SK-N-SH treated with all-trans-retinoic acid at 6 μM for 48 hours (cell line): Measurements from ENCODE around the gene YJU2.

Experiments
- ATAC-seq: fragments of 200-7000 bp; cut with Tn5 transposase; 3 replicates; pipeline ENCODE4 v1.9.1; 2020; ENCODE audit warnings: mild to moderate bottlenecking, moderate library complexity
- ARNTL ChIP-seq: fragments of 450-650 bp; formaldehyde crosslinking; IDR thresholded peaks from 2 replicates; pipeline ENCODE4 v1.5.0; 2020; ENCODE audit warnings: low read depth, mild to moderate bottlenecking, moderate library complexity, borderline replicate concordance
- BACH2 ChIP-seq: fragments of 250-450 bp; sonication (Bioruptor Pico); IDR thresholded peaks from 2 replicates; pipeline ENCODE4 v1.9.0; 2021; ENCODE audit warnings: mild to moderate bottlenecking, borderline replicate concordance
- ESRRG ChIP-seq: fragments of 250-450 bp; sonication (Bioruptor Pico); IDR thresholded peaks from 2 replicates; pipeline ENCODE4 v1.6.1; 2021; ENCODE audit warnings: mild to moderate bottlenecking
- GLIS3 ChIP-seq: fragments of 250-450 bp; sonication (Bioruptor Pico); IDR thresholded peaks from 2 replicates; pipeline ENCODE4 v1.5.0; 2020; ENCODE audit warnings: mild to moderate bottlenecking, moderate library complexity
- ISL1 ChIP-seq: fragments of 250-450 bp; sonication (Bioruptor Pico); IDR thresholded peaks from 2 replicates; pipeline ENCODE4 v2.1.2; 2022; ENCODE audit warnings: mild to moderate bottlenecking, moderate library complexity
- OSR1 ChIP-seq: fragments of 250-450 bp; sonication (Bioruptor Pico); IDR thresholded peaks from 2 replicates; pipeline ENCODE4 v1.8.0; 2022; ENCODE audit warnings: moderate library complexity, mild to moderate bottlenecking, inconsistent platforms
- PPARA ChIP-seq: fragments of 250-450 bp; sonication (Bioruptor Pico); IDR thresholded peaks from 2 replicates; pipeline ENCODE4 v1.5.0; 2020; ENCODE audit warnings: mild to moderate bottlenecking, borderline replicate concordance
- RARB ChIP-seq: fragments of 250-450 bp; sonication (Bioruptor Pico); IDR thresholded peaks from 2 replicates; pipeline ENCODE4 v1.8.0; 2021; ENCODE audit warnings: mild to moderate bottlenecking, moderate library complexity
- TCF4 ChIP-seq: fragments of 250-450 bp; sonication (Bioruptor Pico); IDR thresholded peaks from 2 replicates; pipeline ENCODE4 v1.8.0; 2021; ENCODE audit warnings: mild to moderate bottlenecking, moderate library complexity, borderline replicate concordance
- TOX ChIP-seq: fragments of 250-450 bp; sonication (Bioruptor Pico); IDR thresholded peaks from 2 replicates; pipeline ENCODE4 v1.8.0; 2021; ENCODE audit warnings: mild to moderate bottlenecking, moderate library complexity, borderline replicate concordance
- ZFP3 ChIP-seq: fragments of 250-450 bp; sonication (Bioruptor Pico); IDR thresholded peaks from 2 replicates; pipeline ENCODE4 v1.5.0; 2020; ENCODE audit warnings: mild to moderate bottlenecking, moderate library complexity
- ZNF565 ChIP-seq: fragments of 450-650 bp; formaldehyde crosslinking; conservative IDR thresholded peaks from 2 replicates; pipeline ENCODE4 v1.5.0; 2020; ENCODE audit warnings: low read depth, mild to moderate bottlenecking, moderate library complexity
- ZNF70 ChIP-seq: fragments of 450-650 bp; formaldehyde crosslinking; IDR thresholded peaks from 2 replicates; pipeline ENCODE4 v1.5.0; 2020; ENCODE audit warnings: mild to moderate bottlenecking, moderate library complexity
- ZNF8 ChIP-seq: fragments of 450-650 bp; formaldehyde crosslinking; IDR thresholded peaks from 2 replicates; pipeline ENCODE4 v1.5.0; 2020; ENCODE audit warnings: mild to moderate bottlenecking, moderate library complexity
- TF ChIP-seq, protein P1 (sequence below): fragments of 250-450 bp; sonication (Bioruptor Pico); IDR thresholded peaks from 2 replicates; pipeline ENCODE4 v1.5.0; 2020; ENCODE audit warnings: mild to moderate bottlenecking, moderate library complexity
- TF ChIP-seq, protein P2 (sequence below): fragments of 250-450 bp; sonication (Bioruptor Pico); IDR thresholded peaks from 2 replicates; pipeline ENCODE4 v1.5.1; 2021; ENCODE audit warnings: mild to moderate bottlenecking, moderate library complexity
- TF ChIP-seq, protein P3 (sequence below): fragments of 250-450 bp; sonication (Bioruptor Pico); IDR thresholded peaks from 2 replicates; pipeline ENCODE4 v1.5.1; 2020; ENCODE audit warnings: low read depth, mild to moderate bottlenecking, moderate library complexity
- TF ChIP-seq, protein P4 (sequence below): fragments of 250-450 bp; sonication (Bioruptor Pico); IDR thresholded peaks from 2 replicates; pipeline ENCODE4 v1.8.0; 2021; ENCODE audit warnings: low read depth, mild to moderate bottlenecking, moderate library complexity, borderline replicate concordance
- TF ChIP-seq, protein P5 (sequence below): fragments of 250-450 bp; sonication (Bioruptor Pico); IDR thresholded peaks from 2 replicates; pipeline ENCODE4 v1.8.0; 2020; ENCODE audit warnings: mild to moderate bottlenecking, moderate library complexity, borderline replicate concordance

Gene YJU2

DNA sequence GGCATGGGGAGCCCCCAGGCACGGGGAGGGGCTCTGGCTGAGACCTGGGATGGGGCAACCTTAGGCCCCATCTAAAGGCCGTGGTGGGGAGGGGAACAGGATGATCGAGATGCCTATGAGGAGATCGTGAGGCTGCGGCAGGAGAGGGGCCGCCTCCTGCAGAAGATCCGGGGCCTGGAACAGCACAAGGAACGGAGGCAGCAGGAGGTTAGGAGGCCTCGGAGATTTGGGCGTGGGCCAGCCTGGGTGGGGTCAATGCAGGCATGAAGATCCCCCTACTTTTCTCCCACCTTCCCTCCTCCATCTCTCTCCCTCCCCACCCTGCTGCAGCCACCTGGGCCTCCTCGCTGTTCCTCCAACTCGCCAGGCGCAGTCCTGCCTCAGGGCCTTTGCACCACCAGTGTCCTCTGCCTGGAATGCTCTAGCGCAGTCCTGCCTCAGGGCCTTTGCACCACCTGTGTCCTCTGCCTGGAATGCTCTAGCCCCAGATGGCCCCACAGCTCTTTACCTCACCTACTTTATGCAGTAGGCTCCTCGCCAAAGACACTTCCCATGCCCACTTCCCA lies 36.6 kb upstream of the YJU2 start:
- no peak for TF ChIP-seq TOX (CRISPR knock-in tag)
- TF ChIP-seq ARNTL, result no peak
- no peak for TF ChIP-seq GLIS3
- TF ChIP-seq PPARA (CRISPR knock-in tag), result no peak
- TF ChIP-seq, protein P1, sequence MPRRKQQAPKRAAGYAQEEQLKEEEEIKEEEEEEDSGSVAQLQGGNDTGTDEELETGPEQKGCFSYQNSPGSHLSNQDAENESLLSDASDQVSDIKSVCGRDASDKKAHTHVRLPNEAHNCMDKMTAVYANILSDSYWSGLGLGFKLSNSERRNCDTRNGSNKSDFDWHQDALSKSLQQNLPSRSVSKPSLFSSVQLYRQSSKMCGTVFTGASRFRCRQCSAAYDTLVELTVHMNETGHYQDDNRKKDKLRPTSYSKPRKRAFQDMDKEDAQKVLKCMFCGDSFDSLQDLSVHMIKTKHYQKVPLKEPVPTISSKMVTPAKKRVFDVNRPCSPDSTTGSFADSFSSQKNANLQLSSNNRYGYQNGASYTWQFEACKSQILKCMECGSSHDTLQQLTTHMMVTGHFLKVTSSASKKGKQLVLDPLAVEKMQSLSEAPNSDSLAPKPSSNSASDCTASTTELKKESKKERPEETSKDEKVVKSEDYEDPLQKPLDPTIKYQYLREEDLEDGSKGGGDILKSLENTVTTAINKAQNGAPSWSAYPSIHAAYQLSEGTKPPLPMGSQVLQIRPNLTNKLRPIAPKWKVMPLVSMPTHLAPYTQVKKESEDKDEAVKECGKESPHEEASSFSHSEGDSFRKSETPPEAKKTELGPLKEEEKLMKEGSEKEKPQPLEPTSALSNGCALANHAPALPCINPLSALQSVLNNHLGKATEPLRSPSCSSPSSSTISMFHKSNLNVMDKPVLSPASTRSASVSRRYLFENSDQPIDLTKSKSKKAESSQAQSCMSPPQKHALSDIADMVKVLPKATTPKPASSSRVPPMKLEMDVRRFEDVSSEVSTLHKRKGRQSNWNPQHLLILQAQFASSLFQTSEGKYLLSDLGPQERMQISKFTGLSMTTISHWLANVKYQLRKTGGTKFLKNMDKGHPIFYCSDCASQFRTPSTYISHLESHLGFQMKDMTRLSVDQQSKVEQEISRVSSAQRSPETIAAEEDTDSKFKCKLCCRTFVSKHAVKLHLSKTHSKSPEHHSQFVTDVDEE, result no peak
- no peak for TF ChIP-seq ISL1 (CRISPR knock-in tag)
- no peak for TF ChIP-seq BACH2 (CRISPR knock-in tag)
- TF ChIP-seq, protein P2, sequence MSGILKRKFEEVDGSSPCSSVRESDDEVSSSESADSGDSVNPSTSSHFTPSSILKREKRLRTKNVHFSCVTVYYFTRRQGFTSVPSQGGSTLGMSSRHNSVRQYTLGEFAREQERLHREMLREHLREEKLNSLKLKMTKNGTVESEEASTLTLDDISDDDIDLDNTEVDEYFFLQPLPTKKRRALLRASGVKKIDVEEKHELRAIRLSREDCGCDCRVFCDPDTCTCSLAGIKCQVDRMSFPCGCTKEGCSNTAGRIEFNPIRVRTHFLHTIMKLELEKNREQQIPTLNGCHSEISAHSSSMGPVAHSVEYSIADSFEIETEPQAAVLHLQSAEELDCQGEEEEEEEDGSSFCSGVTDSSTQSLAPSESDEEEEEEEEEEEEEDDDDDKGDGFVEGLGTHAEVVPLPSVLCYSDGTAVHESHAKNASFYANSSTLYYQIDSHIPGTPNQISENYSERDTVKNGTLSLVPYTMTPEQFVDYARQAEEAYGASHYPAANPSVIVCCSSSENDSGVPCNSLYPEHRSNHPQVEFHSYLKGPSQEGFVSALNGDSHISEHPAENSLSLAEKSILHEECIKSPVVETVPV, result no peak
- TF ChIP-seq, protein P3, sequence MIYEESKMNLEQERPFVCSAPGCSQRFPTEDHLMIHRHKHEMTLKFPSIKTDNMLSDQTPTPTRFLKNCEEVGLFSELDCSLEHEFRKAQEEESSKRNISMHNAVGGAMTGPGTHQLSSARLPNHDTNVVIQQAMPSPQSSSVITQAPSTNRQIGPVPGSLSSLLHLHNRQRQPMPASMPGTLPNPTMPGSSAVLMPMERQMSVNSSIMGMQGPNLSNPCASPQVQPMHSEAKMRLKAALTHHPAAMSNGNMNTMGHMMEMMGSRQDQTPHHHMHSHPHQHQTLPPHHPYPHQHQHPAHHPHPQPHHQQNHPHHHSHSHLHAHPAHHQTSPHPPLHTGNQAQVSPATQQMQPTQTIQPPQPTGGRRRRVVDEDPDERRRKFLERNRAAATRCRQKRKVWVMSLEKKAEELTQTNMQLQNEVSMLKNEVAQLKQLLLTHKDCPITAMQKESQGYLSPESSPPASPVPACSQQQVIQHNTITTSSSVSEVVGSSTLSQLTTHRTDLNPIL (CRISPR knock-in tag), result no peak
- TF ChIP-seq, protein P4, sequence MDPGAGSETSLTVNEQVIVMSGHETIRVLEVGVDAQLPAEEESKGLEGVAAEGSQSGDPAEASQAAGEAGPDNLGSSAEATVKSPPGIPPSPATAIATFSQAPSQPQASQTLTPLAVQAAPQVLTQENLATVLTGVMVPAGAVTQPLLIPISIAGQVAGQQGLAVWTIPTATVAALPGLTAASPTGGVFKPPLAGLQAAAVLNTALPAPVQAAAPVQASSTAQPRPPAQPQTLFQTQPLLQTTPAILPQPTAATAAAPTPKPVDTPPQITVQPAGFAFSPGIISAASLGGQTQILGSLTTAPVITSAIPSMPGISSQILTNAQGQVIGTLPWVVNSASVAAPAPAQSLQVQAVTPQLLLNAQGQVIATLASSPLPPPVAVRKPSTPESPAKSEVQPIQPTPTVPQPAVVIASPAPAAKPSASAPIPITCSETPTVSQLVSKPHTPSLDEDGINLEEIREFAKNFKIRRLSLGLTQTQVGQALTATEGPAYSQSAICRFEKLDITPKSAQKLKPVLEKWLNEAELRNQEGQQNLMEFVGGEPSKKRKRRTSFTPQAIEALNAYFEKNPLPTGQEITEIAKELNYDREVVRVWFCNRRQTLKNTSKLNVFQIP, result no peak
- TF ChIP-seq OSR1 (CRISPR knock-in tag), result no peak
- no peak for TF ChIP-seq RARB (CRISPR knock-in tag)
- TF ChIP-seq ZNF8 (CRISPR knock-in tag), result no peak
- no peak for TF ChIP-seq ZFP3
- TF ChIP-seq ZNF70 (CRISPR knock-in tag), result no peak
- no peak for ATAC-seq

DNA sequence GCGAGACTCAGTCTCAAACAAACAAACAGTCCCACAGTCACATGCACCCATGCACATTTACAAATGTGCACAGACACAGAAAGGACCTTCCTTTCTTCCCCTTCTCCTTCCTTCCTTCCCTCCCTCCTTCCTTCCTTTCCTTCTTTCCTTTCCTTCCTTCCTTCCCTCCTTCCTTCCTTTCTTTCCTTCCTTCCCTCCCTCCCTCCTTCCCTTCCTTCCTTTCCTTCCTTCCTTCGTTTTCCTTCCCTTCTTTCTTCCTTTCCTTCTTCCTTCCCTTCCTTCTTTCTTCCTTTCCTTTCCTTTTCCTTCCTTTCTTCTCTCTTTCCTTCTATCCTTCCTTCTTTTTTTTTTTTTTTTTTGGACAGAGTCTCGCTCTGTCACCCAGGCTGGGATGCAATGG lies 33.8 kb upstream of the YJU2 start:
- ATAC-seq, result no peak

More for the DNA sequence above, 33.8 kb upstream of the YJU2 start:
- TF ChIP-seq ZNF565 (no peak), ARNTL (no peak), TCF4 (CRISPR knock-in tag) (no peak), ZNF8 (CRISPR knock-in tag) (no peak), TOX (CRISPR knock-in tag) (no peak), ESRRG (CRISPR knock-in tag) (no peak), GLIS3 (no peak), PPARA (CRISPR knock-in tag) (no peak)
- TF ChIP-seq, protein P5, sequence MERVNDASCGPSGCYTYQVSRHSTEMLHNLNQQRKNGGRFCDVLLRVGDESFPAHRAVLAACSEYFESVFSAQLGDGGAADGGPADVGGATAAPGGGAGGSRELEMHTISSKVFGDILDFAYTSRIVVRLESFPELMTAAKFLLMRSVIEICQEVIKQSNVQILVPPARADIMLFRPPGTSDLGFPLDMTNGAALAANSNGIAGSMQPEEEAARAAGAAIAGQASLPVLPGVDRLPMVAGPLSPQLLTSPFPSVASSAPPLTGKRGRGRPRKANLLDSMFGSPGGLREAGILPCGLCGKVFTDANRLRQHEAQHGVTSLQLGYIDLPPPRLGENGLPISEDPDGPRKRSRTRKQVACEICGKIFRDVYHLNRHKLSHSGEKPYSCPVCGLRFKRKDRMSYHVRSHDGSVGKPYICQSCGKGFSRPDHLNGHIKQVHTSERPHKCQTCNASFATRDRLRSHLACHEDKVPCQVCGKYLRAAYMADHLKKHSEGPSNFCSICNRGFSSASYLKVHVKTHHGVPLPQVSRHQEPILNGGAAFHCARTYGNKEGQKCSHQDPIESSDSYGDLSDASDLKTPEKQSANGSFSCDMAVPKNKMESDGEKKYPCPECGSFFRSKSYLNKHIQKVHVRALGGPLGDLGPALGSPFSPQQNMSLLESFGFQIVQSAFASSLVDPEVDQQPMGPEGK, result no peak
- TF ChIP-seq, protein P2, result no peak
- TF ChIP-seq, protein P3 (CRISPR knock-in tag), result no peak
